GM13976 (cell line): ENCODE measurements around the gene NDUFA11.

Source experiments
- DNase-seq: peaks from one replicate; pipeline ENCODE4 v3.0.0; 2012; ENCODE audit warnings: low spot score
- in situ Hi-C: fragments of 300-500 bp; cut with MboI; formaldehyde crosslinking; loops from one replicate; pipeline ENCODE4 v1.12.0; 2022; ENCODE audit warnings: low sequenced_read_pairs, mixed read lengths, inconsistent platforms; ENCODE audit not compliant: unreplicated experiment
- TF ChIP-seq, protein P1 (sequence below): IDR thresholded peaks from 2 replicates; pipeline ENCODE4 v1.5.1; 2012; ENCODE audit warnings: borderline replicate concordance, mild to moderate bottlenecking; ENCODE audit not compliant: insufficient read depth; ENCODE audit errors: extremely low read depth, missing control alignments, control extremely low read depth

Gene NDUFA11

DNA sequence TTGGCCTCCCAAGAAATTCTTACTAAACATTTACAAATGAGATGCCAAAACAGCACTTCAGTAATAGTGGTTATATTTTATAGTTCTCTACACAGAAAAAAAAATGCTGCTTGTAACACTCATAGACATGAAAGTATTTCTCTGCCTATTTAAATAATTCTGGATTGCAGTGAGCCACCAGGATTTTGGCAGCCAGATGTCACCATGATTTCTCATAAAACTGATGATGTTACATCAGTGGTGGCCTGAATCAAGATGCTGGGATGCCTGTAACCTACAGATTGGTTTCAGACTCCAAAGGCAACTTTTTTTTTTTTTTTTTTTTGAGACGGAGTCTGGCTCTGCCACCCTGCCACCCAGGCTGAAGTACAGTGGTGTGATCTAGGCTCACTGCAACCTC is 7.8 kb upstream of the NDUFA11 start:
- DNase-seq: no peak
- TF ChIP-seq, protein P1, sequence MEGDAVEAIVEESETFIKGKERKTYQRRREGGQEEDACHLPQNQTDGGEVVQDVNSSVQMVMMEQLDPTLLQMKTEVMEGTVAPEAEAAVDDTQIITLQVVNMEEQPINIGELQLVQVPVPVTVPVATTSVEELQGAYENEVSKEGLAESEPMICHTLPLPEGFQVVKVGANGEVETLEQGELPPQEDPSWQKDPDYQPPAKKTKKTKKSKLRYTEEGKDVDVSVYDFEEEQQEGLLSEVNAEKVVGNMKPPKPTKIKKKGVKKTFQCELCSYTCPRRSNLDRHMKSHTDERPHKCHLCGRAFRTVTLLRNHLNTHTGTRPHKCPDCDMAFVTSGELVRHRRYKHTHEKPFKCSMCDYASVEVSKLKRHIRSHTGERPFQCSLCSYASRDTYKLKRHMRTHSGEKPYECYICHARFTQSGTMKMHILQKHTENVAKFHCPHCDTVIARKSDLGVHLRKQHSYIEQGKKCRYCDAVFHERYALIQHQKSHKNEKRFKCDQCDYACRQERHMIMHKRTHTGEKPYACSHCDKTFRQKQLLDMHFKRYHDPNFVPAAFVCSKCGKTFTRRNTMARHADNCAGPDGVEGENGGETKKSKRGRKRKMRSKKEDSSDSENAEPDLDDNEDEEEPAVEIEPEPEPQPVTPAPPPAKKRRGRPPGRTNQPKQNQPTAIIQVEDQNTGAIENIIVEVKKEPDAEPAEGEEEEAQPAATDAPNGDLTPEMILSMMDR: no peak
- in situ Hi-C loops: no loop called here

DNA sequence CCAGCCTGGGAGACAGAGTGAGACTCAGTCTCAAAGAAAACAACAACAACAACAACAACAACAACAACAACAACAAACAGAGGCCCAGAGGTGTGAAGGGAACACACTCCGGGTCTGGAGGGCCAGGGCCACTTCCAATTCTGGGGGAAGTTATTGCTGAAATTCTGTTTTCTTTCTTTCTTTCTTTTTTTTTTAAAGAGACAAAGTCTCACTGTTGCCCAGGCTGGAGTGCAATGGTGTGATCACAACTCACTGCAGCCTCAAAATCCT is 7.0 kb upstream of the NDUFA11 start:
- TF ChIP-seq, protein P1: no peak
- in situ Hi-C loops: no loop called here
- no peak for DNase-seq

DNA sequence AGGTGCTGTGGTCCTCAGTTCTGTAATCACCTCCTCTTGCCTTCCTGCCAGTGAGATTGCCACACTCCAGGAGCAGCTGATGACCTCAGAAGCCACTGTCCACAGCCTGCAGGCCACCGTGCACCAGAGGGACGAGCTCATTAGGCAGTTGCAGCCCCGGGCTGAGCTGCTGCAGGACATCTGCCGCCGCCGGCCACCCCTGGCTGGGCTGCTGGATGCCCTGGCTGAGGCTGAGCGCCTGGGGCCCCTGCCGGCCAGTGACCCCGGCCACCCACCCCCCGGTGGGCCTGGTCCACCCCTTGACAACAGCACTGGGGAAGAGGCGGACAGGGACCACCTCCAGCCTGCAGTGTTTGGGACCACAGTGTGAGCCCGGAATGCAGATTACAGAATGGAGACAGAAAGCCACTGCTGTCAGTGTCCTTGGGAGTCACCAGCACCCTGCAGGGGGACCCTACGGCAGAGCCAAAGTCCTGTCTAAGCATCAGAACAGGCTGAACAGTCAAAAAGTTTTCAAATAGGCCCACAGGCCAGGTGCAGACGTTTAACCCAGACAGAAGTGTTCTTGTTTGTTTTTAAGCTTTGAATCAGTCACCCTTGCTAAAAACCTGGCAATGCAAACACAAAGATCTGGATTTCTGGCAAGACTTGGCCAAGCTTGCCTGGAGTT is 5.3 kb upstream of the NDUFA11 start:
- TF ChIP-seq, protein P1: no peak
- DNase-seq: no peak
- in situ Hi-C loops: no loop called here

DNA sequence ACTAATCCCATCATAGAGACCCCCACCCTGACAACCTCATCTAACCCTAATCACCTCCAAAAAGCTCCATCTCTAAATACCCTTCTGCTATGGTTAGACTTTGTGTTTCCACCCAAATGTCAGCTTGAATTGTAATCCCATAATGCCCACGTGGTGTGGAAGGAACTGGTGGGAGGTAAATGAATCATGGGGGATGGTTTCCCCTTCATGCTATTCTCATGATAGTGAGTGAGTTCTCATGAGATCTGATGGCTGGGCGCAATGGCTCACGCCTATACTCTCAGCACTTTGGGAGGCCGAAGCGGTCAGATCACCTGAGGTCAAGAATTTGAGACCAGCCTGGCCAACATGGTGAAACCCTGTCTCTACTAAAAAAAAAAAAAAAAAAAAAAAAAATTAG is 3.7 kb upstream of the NDUFA11 start:
- DNase-seq: no peak
- TF ChIP-seq, protein P1: no peak
- in situ Hi-C loops: no loop called here

DNA sequence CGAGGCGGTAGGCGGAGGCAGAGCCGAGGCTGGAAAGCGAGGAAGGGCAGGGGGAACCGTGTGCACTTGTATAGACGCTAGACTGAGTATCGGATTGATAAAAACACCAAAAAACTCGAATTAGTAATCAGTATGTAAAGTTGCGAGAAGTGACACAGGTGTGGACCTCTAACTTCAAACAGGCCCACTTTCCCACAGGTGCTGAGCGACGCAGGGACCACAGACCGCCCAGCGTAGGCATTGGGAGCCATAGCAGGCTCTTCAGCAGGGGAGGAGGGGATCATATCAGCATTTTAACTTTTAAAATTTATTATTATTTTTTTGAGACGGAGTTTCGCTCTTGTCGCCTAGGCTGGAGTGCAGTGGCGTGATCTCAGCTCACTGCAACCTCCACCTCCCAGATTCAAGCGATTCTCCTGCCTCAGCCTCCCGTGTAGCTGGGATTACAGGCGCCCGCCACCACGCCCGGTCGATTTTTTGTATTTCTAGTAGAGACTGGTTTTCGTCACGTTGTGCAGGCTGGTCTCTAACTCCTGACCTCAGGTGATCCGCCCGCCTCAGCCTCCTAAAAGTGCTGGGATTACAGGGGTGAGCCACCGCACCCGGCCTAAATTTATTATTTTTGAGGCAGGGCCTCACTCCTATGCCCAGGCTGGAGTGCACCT is 1.7 kb upstream of the NDUFA11 start:
- in situ Hi-C loops: no loop called here
- no peak for DNase-seq
- TF ChIP-seq, protein P1: no peak

DNA sequence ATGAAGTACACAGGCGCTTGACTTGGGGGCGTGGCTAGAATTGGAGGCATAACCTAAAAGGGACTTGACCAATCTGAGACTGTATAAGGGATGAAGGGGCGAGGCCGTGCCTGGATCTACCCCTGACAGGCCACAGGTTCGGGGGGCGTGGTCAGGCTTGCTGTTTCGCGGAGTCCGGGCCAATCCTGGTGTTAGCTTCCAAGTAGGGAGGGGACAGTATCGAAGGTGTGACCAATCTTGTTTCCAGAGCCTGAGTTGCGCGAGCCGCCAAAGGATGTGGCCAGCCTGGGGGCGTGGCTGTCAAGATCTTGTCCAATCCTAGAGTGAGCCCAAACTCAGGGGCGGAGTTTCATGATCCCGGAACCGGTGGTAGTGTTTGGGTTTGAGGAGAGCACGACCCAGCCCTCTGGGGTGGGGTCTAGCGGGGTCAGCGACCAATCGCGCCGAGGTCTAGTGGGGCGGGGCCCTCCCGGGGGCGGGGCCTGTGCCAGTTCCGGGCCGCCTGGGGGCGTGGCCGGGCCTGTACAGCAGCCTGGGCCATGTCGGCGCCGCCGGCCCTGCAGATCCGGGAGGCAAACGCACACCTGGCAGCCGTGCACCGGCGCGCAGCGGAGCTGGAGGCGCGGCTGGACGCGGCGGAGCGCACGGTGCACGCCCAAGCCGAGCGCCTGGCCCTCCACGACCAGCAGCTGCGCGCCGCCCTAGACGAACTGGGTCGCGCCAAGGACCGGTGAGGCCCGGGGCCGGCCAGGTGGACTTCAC is 943 bp upstream of the NDUFA11 start, which contains the start of gene VMAC:
VMAC (plus strand) TSS at position 521 of the 762 bp plus-strand sequence; CDS start at position 540, 19 bp downstream.
- TF ChIP-seq, protein P1: no peak
- DNase-seq: peak; percentile 99
- in situ Hi-C loops: no loop called here
